ENCODE data around the gene SCARF1.
A peak's percentile ranks its signal among the peaks of the same experiment; 100 is the strongest.

SCARF1 gene

DNA sequence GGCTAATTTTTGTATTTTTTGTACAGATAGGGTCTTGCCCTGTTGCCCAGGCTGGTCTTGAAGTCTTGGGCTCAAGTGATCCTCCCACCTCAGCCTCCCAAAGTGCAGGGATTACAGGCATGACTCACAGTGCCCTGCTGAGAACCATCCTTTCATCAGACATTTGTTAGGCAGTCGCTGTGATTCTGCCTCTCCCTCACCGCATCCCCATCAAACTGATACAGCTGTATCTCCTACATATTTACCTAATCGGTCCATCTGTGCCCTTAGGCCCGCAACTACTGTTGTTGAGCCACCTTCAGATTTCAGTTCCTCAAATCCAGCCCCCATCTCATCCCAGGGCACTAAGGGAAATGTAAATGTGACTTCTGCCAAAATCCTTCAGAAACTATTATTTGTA, 14.9 kb downstream of the SCARF1 start:
- DNase-seq (ENCODE audit: low read depth) = no peak
- no peak overlapping the region for H3K4me3 ChIP-seq (replicated peaks; ENCODE audit: low read depth, low read length)
- TF ChIP-seq, protein P1, sequence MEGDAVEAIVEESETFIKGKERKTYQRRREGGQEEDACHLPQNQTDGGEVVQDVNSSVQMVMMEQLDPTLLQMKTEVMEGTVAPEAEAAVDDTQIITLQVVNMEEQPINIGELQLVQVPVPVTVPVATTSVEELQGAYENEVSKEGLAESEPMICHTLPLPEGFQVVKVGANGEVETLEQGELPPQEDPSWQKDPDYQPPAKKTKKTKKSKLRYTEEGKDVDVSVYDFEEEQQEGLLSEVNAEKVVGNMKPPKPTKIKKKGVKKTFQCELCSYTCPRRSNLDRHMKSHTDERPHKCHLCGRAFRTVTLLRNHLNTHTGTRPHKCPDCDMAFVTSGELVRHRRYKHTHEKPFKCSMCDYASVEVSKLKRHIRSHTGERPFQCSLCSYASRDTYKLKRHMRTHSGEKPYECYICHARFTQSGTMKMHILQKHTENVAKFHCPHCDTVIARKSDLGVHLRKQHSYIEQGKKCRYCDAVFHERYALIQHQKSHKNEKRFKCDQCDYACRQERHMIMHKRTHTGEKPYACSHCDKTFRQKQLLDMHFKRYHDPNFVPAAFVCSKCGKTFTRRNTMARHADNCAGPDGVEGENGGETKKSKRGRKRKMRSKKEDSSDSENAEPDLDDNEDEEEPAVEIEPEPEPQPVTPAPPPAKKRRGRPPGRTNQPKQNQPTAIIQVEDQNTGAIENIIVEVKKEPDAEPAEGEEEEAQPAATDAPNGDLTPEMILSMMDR (IDR thresholded peaks at IDR 0.05; ENCODE audit: low read length, missing control alignments) = no peak

DNA sequence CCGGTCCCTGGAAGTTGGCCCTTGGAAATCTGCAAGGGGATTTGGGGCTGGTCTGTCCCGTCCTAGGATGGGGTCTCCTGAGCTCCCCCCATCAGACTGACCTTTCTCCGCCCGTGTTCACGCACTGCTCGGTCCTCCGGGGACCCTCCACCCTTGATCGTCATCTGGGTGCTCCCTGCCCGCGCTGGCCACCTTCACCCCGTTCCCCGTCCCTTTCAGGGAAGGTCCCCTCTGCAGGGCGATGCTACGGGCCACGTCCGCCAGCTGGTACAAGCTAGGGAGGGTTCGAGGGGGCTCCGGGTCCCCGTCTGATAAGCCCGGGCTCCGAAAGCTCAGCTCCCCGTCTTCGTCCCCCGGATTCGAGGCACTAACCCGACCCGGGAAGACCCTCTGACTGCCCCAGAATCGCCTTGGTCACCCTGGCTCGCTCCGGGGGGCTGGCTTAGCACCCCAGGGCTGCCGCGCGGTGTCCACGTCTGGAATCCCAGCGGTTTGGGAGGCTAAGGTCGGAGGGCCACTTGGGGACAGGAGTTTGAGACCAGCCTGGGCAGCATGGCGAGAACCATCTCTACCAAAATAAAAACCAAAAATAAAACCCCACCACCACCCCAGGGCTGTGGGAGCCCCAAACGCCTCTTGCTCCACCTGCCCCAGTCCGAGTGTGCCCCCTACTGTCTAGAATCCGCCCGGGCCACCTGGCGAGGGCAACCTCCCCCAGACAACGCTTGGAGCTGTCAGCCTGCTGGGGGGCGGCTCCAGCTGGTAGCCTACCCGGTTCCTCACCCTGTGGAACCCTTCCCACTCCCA, 15.8 kb downstream of the SCARF1 start:
- TF ChIP-seq, protein P1 (IDR thresholded peaks at IDR 0.05; ENCODE audit: low read length, missing control alignments) = peak; percentile 62
- peak; percentile 56 for DNase-seq (ENCODE audit: low read depth)
- peak overlapping the region; percentile 74 for H3K4me3 ChIP-seq (replicated peaks; ENCODE audit: low read depth, low read length)

DNA sequence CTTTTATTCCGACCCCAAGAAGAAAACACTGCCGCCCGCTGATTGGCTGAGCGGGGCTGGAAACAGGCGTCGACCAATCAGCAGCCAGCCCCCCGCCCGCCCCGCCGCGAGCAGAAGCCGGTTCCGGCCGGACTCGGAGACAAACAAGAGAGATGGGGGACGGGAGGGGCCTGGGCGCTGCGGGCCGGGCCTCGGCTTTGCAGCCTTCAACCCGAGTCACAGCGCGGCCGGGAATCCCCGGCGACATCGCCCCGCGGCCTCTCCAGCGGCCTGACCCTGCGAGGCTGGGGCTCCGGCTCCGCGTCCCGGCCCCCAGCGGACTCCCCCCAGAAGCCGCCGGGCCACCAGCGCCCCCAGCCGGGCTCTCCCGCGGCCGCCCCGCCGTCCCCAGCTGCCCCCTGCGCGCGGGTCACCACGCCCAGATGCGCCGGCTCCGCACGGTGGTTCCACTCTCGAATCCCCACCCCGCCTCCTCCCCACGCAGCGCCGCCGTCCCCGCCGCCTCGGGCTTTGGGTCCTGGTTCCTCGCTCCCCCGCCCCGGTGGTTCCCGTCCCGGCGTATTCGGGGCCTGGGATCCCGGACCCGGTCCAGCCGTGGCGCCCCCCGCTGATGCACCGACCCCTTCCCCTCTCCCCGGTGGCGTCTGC, 16.6 kb downstream of the SCARF1 start:
- DNase-seq (ENCODE audit: low read depth) = peak; percentile 93
- peak overlapping the region; percentile 74 for H3K4me3 ChIP-seq (replicated peaks; ENCODE audit: low read depth, low read length)
- TF ChIP-seq, protein P1 (IDR thresholded peaks at IDR 0.05; ENCODE audit: low read length, missing control alignments) = no peak

DNA sequence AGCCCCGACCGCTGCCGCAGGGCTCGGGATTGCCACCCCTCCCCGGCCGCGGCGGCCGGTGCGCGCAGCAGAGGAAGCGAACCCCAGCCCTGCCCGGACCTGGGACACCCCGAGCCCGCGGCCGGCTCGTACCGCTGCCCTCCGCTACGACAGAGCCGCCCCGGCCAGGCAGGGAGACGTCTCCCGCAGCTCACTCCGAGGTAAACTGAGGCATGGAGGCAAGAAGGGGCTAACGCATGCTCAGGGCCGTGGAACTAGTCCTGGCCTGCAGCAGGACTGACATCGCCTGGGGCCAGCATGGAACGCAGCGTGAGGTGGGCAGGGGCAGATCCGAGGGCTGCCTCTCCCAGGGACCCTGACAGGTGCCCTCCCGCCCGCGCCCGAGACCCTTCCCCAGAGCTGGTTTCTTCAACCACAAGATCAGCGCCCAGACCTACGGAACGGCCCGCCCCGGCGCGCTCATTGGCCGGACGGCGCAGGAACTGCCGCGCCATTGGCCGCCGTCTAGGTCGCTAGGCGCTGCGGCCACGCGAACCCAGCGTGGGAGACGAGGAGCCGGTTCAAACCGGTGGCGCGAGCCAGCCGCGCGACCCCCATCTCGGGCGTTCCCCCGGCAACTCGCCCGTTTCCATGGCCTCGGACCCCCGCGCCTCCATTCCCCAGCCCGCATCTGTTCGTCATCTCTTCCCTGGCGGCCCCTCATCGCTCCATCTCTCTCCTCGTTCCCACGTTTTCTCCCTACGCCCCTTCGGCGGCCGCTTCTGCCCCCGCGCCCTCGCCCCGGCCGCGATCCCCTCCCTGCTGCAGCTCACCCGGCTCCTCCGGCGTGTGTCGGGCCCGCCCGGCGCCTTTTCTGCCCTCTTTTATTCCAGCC, 17.3 kb downstream of the SCARF1 start, which contains the start of gene SLC43A2:
Gene SLC43A2 (minus strand): TSS at position 853 of the 874 bp plus-strand sequence. CDS start 960 bp downstream, outside the sequence.
- TF ChIP-seq, protein P1 (IDR thresholded peaks at IDR 0.05; ENCODE audit: low read length, missing control alignments) = no peak
- H3K4me3 ChIP-seq (replicated peaks; ENCODE audit: low read depth, low read length) = peak within 1 kb of the TSS; percentile 74
- peak; percentile 80 for DNase-seq (ENCODE audit: low read depth)

DNA sequence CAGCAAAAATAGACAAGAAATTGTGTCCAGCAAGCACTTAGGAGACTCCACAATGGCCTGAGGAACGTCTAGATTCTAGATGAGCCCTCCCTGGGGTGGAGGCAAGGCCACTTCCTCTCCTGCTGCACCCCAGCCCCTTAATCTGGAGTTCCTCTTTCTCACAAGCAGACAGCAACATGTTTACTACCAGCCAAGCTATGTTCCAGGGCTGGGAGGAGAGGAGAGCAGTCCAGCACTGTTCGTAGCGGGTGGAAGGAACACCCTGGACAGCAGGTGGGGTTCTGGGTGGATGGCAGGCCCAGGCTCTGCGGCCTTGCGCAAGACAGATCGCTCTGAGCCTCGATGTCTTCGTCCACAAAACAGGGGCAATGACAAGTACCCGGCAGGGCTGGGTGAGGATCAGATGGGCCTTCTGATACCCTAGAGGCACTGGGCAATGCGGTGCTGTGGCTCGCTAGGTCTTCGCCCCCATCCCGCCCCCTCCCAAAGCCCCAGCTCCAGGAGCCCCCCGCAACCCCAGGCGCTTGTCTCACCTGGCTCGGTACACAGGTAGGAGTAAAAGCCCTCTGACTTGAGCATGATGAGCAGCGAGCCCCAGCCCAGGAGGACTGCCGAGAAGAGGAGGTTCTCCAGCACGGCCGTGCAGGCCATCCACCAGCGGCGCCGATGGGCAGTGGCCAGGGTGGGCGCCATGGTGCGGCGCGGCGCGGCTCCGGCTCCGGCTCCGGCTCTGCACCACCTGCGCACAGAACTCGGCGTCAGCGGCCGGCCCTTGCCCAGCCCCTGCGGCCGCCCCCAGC, 18.1 kb downstream of the SCARF1 start:
- H3K4me3 ChIP-seq (replicated peaks; ENCODE audit: low read depth, low read length) = peak overlapping the region; percentile 74
- TF ChIP-seq, protein P1 (IDR thresholded peaks at IDR 0.05; ENCODE audit: low read length, missing control alignments) = no peak
- DNase-seq (ENCODE audit: low read depth) = no peak

DNA sequence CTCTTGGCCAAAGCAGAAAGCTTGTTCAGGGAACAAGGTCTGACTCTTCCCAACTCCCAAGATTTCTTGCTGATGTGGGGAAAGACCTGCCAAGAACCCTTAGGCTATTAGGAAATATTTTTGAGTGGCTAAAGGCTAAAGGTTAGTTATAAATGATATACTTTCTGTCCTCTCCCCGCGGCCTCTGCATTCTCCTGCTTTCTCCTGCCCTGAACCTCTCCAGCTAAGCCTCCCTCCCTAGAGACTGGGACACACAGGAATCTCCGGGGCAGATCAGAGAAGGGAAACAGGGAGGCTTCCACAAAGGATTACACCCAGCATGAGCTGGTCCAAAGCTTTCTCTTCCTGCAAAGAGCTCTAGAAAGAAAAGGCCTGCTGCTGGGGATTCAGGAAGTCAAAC, 19.2 kb downstream of the SCARF1 start:
- TF ChIP-seq, protein P1 (IDR thresholded peaks at IDR 0.05; ENCODE audit: low read length, missing control alignments) = no peak
- no peak for DNase-seq (ENCODE audit: low read depth)
- no peak overlapping the region for H3K4me3 ChIP-seq (replicated peaks; ENCODE audit: low read depth, low read length)
